NCI-H1436 (cell line): ENCODE measurements around the gene TRPC3.

Experiments
- DNase-seq: peaks from one replicate; lab custom pipeline; 2025; lab: John Stamatoyannopoulos, UW

Gene TRPC3

DNA sequence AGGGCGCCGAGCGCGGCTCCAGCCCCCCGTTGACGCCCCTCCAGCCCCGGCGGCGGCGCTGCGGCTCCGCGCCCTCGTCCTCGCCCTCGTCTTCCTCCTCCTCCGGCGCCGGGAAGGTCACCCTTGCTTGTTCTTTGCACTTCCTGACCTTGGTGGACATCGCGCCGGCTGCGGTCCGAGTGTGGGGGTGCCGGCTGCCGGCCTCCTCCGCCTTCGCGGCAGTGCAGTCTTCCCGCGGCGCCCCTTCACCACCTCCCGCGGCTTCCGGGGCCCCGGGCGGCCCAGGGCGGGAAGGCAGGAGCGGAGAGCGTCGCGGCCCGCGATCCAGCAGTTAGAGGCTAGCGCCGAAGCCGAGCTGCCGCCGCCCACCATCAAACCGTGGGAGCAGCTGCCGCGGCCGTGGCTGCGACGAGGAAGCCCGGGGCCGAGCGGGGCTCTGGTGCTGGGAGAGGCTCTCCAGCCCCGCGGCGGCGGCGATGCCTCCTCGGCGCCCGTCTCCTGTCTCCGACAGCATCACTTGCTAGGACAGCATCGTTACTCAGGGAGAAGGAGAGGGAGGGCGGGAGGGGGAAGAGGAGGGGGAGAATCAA, at the start of gene TRPC3:
TSS of gene TRPC3 (minus strand) at position 540 of the 590 bp plus-strand sequence. CDS start at position 160, 380 bp downstream.
- no peak for DNase-seq

DNA sequence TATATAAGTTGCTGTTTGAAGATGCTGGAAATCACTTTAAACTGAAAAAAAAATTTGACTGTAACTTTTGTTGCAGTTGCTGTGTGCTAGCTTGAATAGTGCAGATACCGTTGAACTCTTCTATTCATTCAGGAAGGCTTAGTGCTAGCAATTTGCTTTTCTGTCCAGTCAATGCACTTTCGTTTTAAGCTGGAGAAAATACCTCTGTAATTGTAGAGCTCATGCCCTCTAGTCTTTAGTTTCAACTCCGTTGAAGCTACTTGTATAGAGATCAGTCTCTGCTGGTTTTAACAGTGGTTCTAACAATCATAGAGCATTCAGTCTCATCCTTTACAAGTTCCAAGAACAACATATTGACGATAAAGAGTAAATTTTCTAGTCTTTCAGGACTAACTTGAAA, 49.0 kb upstream of the TRPC3 start:
- no peak for DNase-seq

DNA sequence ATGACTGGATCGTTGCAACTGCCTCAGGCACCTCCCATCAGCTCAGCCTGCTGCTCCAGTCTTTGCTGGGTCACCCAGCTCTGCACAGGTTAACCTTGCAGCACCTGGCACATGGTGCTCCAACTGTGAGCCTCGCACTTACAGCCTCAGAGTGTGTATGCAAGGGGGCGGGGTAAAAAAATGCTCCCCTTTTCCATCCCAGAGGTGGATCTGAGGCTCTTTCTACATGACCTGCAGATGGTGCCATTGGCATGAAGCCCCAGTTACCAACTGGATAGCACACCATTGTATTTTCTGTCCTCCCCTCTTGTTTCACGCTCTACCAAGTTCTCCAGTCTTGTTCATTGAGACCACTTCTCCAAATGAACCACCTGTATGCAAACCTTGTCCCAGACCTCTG, 46.2 kb upstream of the TRPC3 start:
- no peak for DNase-seq

- DNase-seq, result no peak
These were observed 44.1 kb upstream of the TRPC3 start for GRCh38 chr4:121995790-121996537.

DNA sequence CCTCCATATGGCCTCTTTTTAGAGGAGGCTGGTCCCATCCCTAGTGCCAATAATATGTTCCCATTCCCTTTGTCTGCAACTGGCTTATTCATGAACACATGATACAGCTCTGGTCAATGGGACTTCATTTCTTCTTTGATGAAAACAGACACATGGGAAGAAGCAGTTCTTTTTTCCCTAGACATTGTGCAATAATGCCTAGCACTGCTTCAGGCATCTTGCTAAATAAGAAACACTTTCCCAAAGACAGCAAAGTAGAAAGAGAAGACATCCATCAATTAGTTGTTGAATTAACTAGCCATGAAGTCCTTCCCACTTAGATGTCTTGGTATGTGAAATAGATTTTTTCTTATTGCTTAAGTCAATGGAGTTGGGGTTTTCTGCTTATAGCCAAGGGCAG, 40.1 kb upstream of the TRPC3 start:
- no peak for DNase-seq

GRCh38 chr4:121990489-121990888, 38.6 kb upstream of the TRPC3 start:
- no peak for DNase-seq

DNA sequence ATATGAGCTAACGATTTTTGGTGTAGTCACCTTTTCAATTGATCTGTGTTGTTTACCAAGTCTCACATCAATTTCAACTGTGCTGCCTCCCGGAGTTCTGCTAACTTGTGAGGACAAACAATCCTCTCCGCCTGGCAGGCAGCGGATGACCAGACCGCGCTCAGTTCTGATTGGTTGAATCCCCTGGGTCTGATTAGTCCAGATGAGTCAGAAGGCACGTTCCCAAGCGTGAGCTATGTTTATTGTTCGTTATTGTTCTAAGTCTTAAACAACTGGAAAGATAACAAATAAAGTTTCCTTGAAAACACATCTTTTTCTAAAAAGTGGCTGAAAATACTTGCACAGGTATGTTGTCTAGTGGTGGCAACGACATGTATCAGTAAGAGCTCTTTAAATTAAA, 37.9 kb upstream of the TRPC3 start:
- no peak for DNase-seq

- no peak for DNase-seq
These were observed 37.1 kb upstream of the TRPC3 start for GRCh38 chr4:121988950-121989349.

DNA sequence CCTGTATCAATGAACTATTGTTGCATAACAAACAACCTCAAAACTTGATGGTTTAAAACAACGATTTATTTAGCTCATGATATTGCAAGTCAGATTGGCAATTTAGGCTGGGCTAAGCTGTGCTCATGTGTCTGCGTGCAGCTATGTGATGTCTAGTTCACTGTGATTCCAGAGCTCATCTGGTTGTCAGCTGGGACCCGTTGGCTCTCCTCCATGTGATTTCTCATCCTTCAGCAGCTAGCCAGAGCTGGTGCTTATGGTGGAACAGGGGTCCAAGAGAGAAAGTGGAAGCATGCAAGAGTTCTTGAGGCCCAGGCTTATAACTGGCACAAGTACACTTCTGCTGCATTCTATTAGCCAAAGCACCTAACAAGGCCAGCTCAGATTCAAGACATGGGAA, 28.8 kb upstream of the TRPC3 start:
- DNase-seq, result no peak

GRCh38 chr4:121978172-121978516, 26.3 kb upstream of the TRPC3 start:
- DNase-seq, result no peak

DNA sequence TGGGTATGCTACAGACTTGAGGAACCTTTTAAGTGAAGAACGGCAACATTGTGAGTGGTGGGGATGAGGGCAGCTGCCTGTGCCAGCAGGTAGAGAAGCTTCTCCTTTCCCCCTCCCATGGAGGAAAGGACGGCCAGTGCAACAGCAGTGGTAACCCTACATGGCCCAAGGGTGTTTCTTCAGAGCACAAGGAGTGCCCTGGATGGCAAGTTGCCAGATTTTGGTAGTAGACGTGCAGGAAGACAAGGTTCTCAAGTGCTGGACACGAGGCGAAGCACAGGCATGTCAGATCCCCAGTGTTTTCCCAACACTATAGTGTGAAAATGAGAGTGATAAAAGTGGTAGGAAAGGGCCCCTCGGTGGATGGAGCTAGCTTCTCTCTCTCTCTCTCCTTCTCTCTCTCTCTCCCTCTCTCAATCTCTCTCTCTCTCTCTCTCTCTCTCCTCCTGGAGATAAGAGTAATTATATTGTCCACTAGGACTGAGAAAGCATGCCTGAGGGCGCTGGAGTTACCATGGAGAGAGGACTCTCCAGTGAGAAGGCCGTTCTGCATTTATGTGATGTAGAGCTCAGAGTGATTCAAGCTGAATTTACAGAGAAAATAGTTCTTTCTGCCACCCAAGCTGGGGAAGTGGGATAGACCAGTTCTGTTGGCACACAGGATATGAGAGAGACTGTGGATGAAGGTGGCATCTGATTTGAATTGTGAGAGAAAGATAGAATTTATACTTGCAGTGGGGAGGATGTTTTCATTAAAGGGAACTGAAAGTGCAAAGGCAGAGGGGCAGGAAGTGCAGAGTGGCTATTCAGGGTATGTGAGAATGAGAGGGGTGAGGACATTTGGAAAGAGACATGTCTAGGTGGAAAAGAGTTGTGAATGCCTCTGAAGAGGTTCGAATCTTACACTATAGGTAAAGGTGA, 25.7 kb upstream of the TRPC3 start:
- no peak for DNase-seq

GRCh38 chr4:121975784-121976183, 23.9 kb upstream of the TRPC3 start:
- no peak for DNase-seq

- no peak for DNase-seq
These were observed 22.0 kb upstream of the TRPC3 start for GRCh38 chr4:121973816-121974215.

DNA sequence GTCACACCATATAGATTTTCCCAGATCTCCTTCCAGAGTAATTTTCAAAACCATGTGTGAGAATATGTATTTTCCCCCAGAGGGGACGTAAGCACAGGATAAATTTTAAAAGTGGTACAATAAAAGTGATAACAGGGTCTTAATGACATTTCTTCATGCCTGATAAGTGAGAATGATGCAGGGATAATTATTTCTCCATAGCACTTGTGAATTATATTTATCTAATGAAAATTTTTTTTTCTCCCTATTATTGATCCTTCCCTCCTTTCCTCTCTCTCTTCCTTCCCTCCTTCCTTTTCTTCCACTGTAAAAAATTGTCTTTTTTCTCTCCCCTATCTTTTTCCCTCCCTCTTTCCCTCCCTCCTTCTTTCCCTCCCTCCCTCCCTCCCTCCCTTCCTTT, 17.0 kb upstream of the TRPC3 start:
- no peak for DNase-seq

- DNase-seq, result no peak
These were observed 13.1 kb upstream of the TRPC3 start for GRCh38 chr4:121964958-121965357.

- DNase-seq, result no peak
These were observed 9.0 kb upstream of the TRPC3 start for GRCh38 chr4:121960818-121961217.

DNA sequence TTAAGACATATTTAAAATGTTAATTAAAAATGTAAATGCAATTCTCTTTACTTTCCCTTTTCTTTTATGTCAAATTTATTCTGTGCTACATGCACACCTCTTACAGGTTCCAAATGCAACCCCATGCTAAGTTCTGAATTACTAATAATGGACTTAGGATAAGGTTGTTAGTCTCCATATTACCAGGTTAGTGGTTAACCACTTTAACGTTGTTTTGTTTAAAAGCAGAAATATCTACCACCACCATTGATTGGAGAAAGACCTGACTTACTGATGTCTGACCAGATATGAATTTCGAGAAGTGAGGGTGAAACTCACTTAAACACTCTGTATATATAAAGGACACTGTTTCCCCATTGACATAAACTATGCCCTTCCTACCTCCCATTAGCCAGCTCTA, 6.9 kb upstream of the TRPC3 start:
- DNase-seq, result no peak

- DNase-seq, result no peak
These were observed 5.4 kb upstream of the TRPC3 start for GRCh38 chr4:121957266-121957665.

DNA sequence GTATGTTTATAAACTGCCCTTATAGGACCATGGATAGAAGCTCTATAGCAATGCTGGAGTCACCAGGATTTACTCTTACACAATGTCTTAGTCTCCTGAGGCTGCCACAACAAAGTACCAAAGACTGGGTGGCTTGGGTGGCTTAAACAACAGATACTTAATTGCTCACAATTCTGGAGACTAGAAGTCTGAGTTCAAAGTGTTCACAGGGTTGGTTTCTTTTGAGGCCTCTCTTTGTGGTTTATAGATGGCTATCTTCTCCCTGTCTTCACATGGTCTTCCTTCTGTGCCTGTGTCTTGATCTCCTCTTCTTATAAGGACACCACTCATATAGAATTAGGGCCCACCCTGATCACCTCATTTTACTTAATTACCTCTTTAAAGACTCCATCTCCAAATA, 2.0 kb upstream of the TRPC3 start:
- DNase-seq, result no peak

DNA sequence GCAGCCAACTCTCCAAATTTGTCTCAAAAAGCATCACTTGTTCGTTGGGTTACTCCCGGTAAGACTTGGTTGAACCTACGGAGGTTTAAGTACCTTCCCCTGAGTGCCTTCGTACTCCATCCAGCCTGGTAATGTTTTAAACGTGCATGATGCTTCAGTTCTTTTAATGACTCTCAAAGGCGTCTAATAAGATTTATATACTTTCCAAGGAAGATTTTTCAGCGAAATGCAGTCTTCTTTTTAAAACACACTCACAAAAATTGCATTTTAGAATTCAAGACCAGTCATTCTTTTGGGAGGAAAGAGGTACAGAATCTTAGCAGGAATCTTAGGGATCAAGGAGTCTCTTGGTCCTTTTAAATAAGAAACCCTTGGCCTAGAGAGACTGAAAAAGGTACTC, 430 bp upstream of the TRPC3 start:
- no peak for DNase-seq

DNA sequence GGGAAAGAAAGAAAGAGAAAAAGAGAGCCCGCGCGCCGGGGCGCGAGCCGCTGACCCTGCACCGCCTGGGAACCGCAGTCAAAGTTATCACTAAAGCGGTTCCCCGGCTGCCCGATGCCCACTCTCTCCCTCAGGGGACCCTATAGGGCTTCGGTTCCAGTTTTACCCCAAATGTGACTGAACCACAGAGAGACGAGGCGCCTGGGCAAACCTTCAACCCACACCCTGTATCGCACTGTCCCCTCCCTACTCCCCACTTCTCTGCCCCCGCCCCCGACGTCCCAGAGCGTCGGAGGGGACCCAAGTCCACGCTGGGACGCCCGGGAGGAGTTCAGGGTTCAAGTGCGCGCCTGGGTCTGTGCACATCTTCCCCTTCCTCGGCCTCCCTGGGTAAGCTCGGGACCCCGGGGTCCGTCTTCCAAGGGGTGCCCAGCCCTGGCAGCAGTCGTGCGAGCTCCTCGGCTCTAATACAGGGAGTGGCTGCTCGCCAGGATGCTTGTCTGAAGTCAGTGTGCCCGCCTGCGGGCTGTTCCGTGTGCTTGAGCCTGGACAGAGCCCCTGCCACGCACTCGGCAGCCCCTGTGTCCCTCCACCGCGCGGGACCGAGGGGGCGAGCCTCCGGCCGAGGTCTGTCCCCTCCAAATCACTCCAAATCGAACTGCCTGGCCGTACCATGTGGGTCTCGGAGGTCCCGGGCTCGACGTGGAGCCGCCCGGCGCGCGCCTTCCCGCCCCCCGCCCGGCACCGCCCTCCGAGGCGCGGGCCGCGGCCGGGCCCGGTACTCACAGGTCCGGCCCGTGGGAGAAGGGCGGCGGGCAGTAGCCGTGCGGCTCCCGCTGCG, 960 bp downstream of the TRPC3 start:
- DNase-seq, result no peak

GRCh38 chr4:121950212-121950679, 1.6 kb downstream of the TRPC3 start:
- DNase-seq, result no peak
